Measurements from ENCODE around the gene SART3. TPM values are rescaled to one million over a fixed set of nuclear protein-coding genes. Genes with fewer than 3 reads are reported as not detected.

SART3 gene
- total and polyA plus RNA-seq, 10 of the 15 experiments (the other 5 are each of a cell fraction or from before 2014, with no cell fraction given) = 8.8 to 179 (median 54.9) TPM

GRCh38 chr12:108562348-108563135 lies 1.6 kb upstream of the SART3 start, which contains the start of gene ISCU:
Gene ISCU, plus strand, starts transcription at chr12:108562596. Its CDS starts 27 bp downstream, at chr12:108562623.
- H3K27me3 ChIP-seq (replicated peaks in 1 of 2; ENCODE audit: control insufficient read depth in 2 of 2, insufficient read depth in 2 of 2, low read length in 1 of 2) = no peaks in the 10 kb centered on the region
- in situ Hi-C loops (cut with MboI) = loop anchor here (5.0 kb wide), 1 partner anchor 390 kb away; no protein-coding TSS in a partner anchor
- peak within 1 kb of the TSS; percentile 72 for H2AFZ ChIP-seq (ENCODE audit: control insufficient read depth, low read depth, low read length)
- ATAC-seq (peak; percentile 66), DNase-seq (ENCODE audit: low read depth, low spot score) (peak; percentile 90), FAIRE-seq (peak; percentile 7)
- H3K4me3 ChIP-seq = peak within 1 kb of the TSS; percentile 89
- BruUV-seq (replicated peaks) = no TSS peak
- WGBS (ENCODE audit: insufficient coverage, insufficient replicate concordance, low lambda C conversion rate, missing lambda C conversion rate) = under 1% methylated on average over 69 of the region's 72 CpGs
- intact Hi-C loops (cut with micrococcal nuclease; ENCODE audit: unreplicated experiment) = loop anchor here (1.0 to 5.0 kb wide), 7 partner anchors 22 to 390 kb away; partner anchors contain the start of gene CORO1C
- H3K9ac ChIP-seq (ENCODE audit: control insufficient read depth, insufficient read depth, low read length) = peak within 1 kb of the TSS; percentile 99
- POLR2A ChIA-PET = interaction anchor here (0.6 to 12.2 kb wide), 15 partner anchors 10 to 129 kb away, joined by 3 to 211 read pairs (median 4); no protein-coding TSS in a partner anchor
- peaks cover 6 to 31% of the 10 kb centered on the region in 2 experiments for H3K36me3 ChIP-seq (ENCODE audit: control insufficient read depth in 2 of 2, insufficient read depth in 2 of 2, low read length in 1 of 2)
- H3K27ac ChIP-seq (ENCODE audit: control insufficient read depth, insufficient read depth) = peak within 1 kb of the TSS; percentile 100
- SMC1A ChIA-PET (ENCODE audit: uncharacterized antibody, unreplicated experiment) = interaction anchor here (0.6 to 26.5 kb wide), 7 partner anchors 10 to 252 kb away, joined by 3 to 718 read pairs (median 9); partner anchors contain the start of gene SELPLG
- peaks cover 42% of the 10 kb centered on the region for H3K4me1 ChIP-seq (ENCODE audit: control insufficient read depth, insufficient read depth, low read length)
- H4K20me1 ChIP-seq (ENCODE audit: control insufficient read depth, insufficient read depth) = no peaks in the 10 kb centered on the region; the same call in 1 of the 2 replicates
- H3K4me2 ChIP-seq (ENCODE audit: control insufficient read depth, insufficient read depth) = peak within 1 kb of the TSS; percentile 92
- H3K79me2 ChIP-seq (ENCODE audit: control insufficient read depth, insufficient read depth, low read length) = peaks cover 80% of the 10 kb centered on the region
- CTCF ChIA-PET = interaction anchor here (0.6 to 21.5 kb wide), 13 partner anchors 9 to 531 kb away, joined by 3 to 866 read pairs (median 5); partner anchors contain the start of gene SELPLG
- H3K9me3 ChIP-seq (replicated peaks; ENCODE audit: control insufficient read depth, insufficient read depth, low read length) = no peaks in the 10 kb centered on the region
- RAD21 ChIA-PET (ENCODE audit: unreplicated experiment) = interaction anchor here (0.6 to 23.0 kb wide), 12 partner anchors 8 to 388 kb away, joined by 3 to 633 read pairs (median 4); partner anchors contain the start of gene SELPLG
- no peak for TF ChIP-seq JUND (IDR thresholded peaks at IDR 0.05; ENCODE audit: low read depth, low read length)
- TF ChIP-seq PBX3 (IDR thresholded peaks at IDR 0.05; ENCODE audit: insufficient replicate concordance, low read depth, low read length) = no peak
- TF ChIP-seq TAF1 (IDR thresholded peaks at IDR 0.05; ENCODE audit: borderline replicate concordance, low read depth, low read length) = peak; percentile 89; the same call in 1 of the 2 replicates
- TF ChIP-seq RB1 (IDR thresholded peaks at IDR 0.05; ENCODE audit: borderline replicate concordance) = peak; percentile 55; the same call in 1 of the 2 replicates
- no peak for TF ChIP-seq ETV6 (conservative IDR thresholded peaks at IDR 0.05 in 1 of 2, IDR thresholded peaks at IDR 0.05 in 1 of 2; ENCODE audit: borderline replicate concordance in 1 of 2, low read depth in 1 of 2)
- peak; percentile 72 for TF ChIP-seq NRF1 (conservative IDR thresholded peaks at IDR 0.05; ENCODE audit: low read depth, low read length)
- no peak for TF ChIP-seq ASH2L (IDR thresholded peaks at IDR 0.05; ENCODE audit: borderline replicate concordance, low read depth)
- 0 out of 2 replicates have a peak, but pooled peaks have one; percentile 41 for TF ChIP-seq ATF3 (IDR thresholded peaks at IDR 0.05; ENCODE audit: borderline replicate concordance, extremely low read depth, low read depth, low read length)
- peak; percentile 90 to 97 for TF ChIP-seq BHLHE40 (IDR thresholded peaks at IDR 0.05; ENCODE audit: borderline replicate concordance in 1 of 2, low read depth in 2 of 2, low read length in 1 of 2)
- no peak for TF ChIP-seq IRF3 (IDR thresholded peaks at IDR 0.05)
- no peak for TF ChIP-seq ZBTB40 (IDR thresholded peaks at IDR 0.05; ENCODE audit: borderline replicate concordance)

All from GM12878 (cell line).